HepG2 (cell line): ENCODE measurements around the gene FBXO8. TPM values are rescaled to one million over a fixed set of nuclear protein-coding genes. Genes with fewer than 3 reads are reported as not detected.

Source experiments
- ATAC-seq: fragments of 200-7000 bp; cut with Tn5 transposase; 3 replicates; pipeline ENCODE4 v1.9.1; 2020; ENCODE audit warnings: mild to moderate bottlenecking, moderate library complexity
- BruUV-seq: library from RNA; stranded (reverse); fragments of 400-500 nt; replicated peaks from 2 replicates; lab custom pipeline; 2021; lab: Mats Ljungman, UMichigan
- CTCF ChIA-PET: fragments of 300-600 bp; formaldehyde crosslinking; extraction: SDS; loops from one replicate; lab custom pipeline; 2021; ENCODE audit warnings: low total read pairs, inconsistent platforms, low intra/inter-chr PET ratio; lab: Yijun Ruan, JAX
- POLR2A ChIA-PET: fragments of 350-600 bp; sonication (Branson Sonifier 250); formaldehyde crosslinking; loops from one replicate; lab custom pipeline; 2020; ENCODE audit warnings: antibody characterized with exemption, inconsistent platforms; lab: Yijun Ruan, JAX
- DNase-seq: peaks from one replicate; pipeline ENCODE4 v3.0.0-alpha.2; 2015; ENCODE audit warnings: low spot score
- FAIRE-seq: peaks from 3 replicates; lab custom pipeline; 2011; peaks lifted over from hg19 to GRCh38; lab: Jason Lieb, UNC
- H2AFZ ChIP-seq: one replicate; pipeline ENCODE4 v1.6.1; 2011; ENCODE audit warnings: low read length, inconsistent platforms
- H3K27ac ChIP-seq: fragments of 300-600 bp; 3 replicates; pipeline ENCODE4 v1.8.0; 2011; ENCODE audit warnings: mixed run types, mild to moderate bottlenecking, mixed read lengths, low read length, inconsistent platforms; ENCODE audit not compliant: insufficient read depth; ENCODE audit errors: extremely low read length
- H3K27me3 ChIP-seq, 2 experiments: fragments of 200-600 bp in 1 of 2; 2 replicates in 1 of 2; 3 replicates in 1 of 2; pipeline versions ENCODE4 v1.6.0 to v1.8.0; 2011; ENCODE audit warnings: low read length in 2 of 2, mild to moderate bottlenecking in 2 of 2, moderate library complexity in 2 of 2, inconsistent platforms in 1 of 2; ENCODE audit not compliant: insufficient read depth in 2 of 2, control insufficient read depth in 1 of 2
- H3K36me3 ChIP-seq, 2 experiments: fragments of 200-600 bp in 1 of 2; replicated peaks in 1 of 2; 2 replicates in 1 of 2; 3 replicates in 1 of 2; pipeline versions ENCODE4 v1.5.1 to v1.8.0; 2011; ENCODE audit warnings: low read length in 2 of 2, inconsistent platforms in 1 of 2; ENCODE audit not compliant: insufficient read depth in 2 of 2, control insufficient read depth in 1 of 2
- H3K4me1 ChIP-seq: 2 replicates; pipeline ENCODE4 v1.5.1; 2012; ENCODE audit warnings: low read length, inconsistent platforms; ENCODE audit not compliant: insufficient read depth
- H3K4me2 ChIP-seq: 2 replicates; pipeline ENCODE4 v1.6.0; 2011; ENCODE audit warnings: low read depth, low read length, inconsistent platforms
- H3K4me3 ChIP-seq, 3 experiments: fragments of 200-600 bp in 1 of 3; sonication (generic), shearing (Covaris generic) in 1 of 3; replicated peaks in 1 of 3; 2 replicates each; pipeline ENCODE4 v1.5.1; 2011 to 2016; ENCODE audit warnings: low read length in 3 of 3, inconsistent platforms in 2 of 3, low read depth in 2 of 3, mild to moderate bottlenecking in 2 of 3, control low read depth in 1 of 3, mixed read lengths in 1 of 3; ENCODE audit not compliant: insufficient read depth in 1 of 3
- H3K79me2 ChIP-seq: one replicate; pipeline ENCODE4 v1.6.1; 2011; ENCODE audit warnings: low read length, inconsistent platforms; ENCODE audit not compliant: insufficient read depth
- H3K9ac ChIP-seq: 2 replicates; pipeline ENCODE4 v1.6.0; 2011; ENCODE audit warnings: mild to moderate bottlenecking, low read depth, low read length, inconsistent platforms; ENCODE audit not compliant: insufficient read depth
- H3K9me3 ChIP-seq: 2 replicates; pipeline ENCODE4 v1.5.1; 2012; ENCODE audit warnings: mild to moderate bottlenecking, low read length
- H4K20me1 ChIP-seq: 2 replicates; pipeline ENCODE4 v1.6.0; 2011; ENCODE audit warnings: inconsistent platforms, mild to moderate bottlenecking, low read length, moderate library complexity; ENCODE audit not compliant: insufficient read depth
- FIP1L1 ChIP-seq: fragments of 200-400 bp; formaldehyde crosslinking; IDR thresholded peaks from 2 replicates; pipeline ENCODE4 v1.6.1; 2018; ENCODE audit warnings: low read depth, mild to moderate bottlenecking, low read length, moderate library complexity, borderline replicate concordance; ENCODE audit not compliant: insufficient read depth
- GATAD2A ChIP-seq: IDR thresholded peaks from 2 replicates; pipeline ENCODE4 v1.6.1; 2016
- JUNB ChIP-seq: sonication (generic); formaldehyde crosslinking; IDR thresholded peaks from 2 replicates; pipeline ENCODE4 v1.8.0; 2022; ENCODE audit warnings: missing genetic modification reagents, mild to moderate bottlenecking, borderline replicate concordance
- MAZ ChIP-seq, 2 experiments: sonication (generic) in 1 of 2; formaldehyde crosslinking in 1 of 2; IDR thresholded peaks; 2 replicates each; pipeline versions ENCODE4 v1.5.0 to v1.6.1; 2012 to 2020; ENCODE audit warnings: low read depth in 2 of 2, mild to moderate bottlenecking in 2 of 2, borderline replicate concordance in 1 of 2, improper control_type of control experiment in 1 of 2, low read length in 1 of 2, missing genetic modification reagents in 1 of 2, moderate library complexity in 1 of 2
- PAF1 ChIP-seq: IDR thresholded peaks from 2 replicates; pipeline ENCODE4 v1.6.1; 2016; ENCODE audit warnings: missing genetic modification reagents, missing compliant biosample characterization
- RORA ChIP-seq: sonication (generic); formaldehyde crosslinking; IDR thresholded peaks from 2 replicates; pipeline ENCODE4 v1.5.0; 2020; ENCODE audit warnings: mild to moderate bottlenecking, missing genetic modification reagents, moderate library complexity
- SNAPC2 ChIP-seq: sonication (generic); formaldehyde crosslinking; IDR thresholded peaks from 2 replicates; pipeline ENCODE4 v1.8.1; 2022; ENCODE audit warnings: mild to moderate bottlenecking, missing genetic modification reagents
- TRIM24 ChIP-seq: sonication (generic); formaldehyde crosslinking; IDR thresholded peaks from 2 replicates; pipeline ENCODE4 v1.8.0; 2022; ENCODE audit warnings: mild to moderate bottlenecking, missing genetic modification reagents
- ZC3H13 ChIP-seq: sonication (generic); formaldehyde crosslinking; IDR thresholded peaks from 2 replicates; pipeline ENCODE4 v1.8.1; 2023; ENCODE audit warnings: mild to moderate bottlenecking, missing genetic modification reagents, moderate library complexity
- ZMAT3 ChIP-seq: sonication (generic); formaldehyde crosslinking; conservative IDR thresholded peaks from 2 replicates; pipeline ENCODE4 v1.7.0; 2021; ENCODE audit warnings: missing genetic modification reagents
- ZNF468 ChIP-seq: sonication (generic); formaldehyde crosslinking; IDR thresholded peaks from 2 replicates; pipeline ENCODE4 v1.8.0; 2022; ENCODE audit warnings: mild to moderate bottlenecking, moderate library complexity, missing genetic modification reagents
- ZNF766 ChIP-seq: sonication (generic); formaldehyde crosslinking; IDR thresholded peaks from 2 replicates; pipeline ENCODE4 v1.5.0; 2020; ENCODE audit warnings: missing genetic modification reagents, borderline replicate concordance
- ZNF772 ChIP-seq: sonication (generic); formaldehyde crosslinking; IDR thresholded peaks from 2 replicates; pipeline ENCODE4 v1.5.0; 2020; ENCODE audit warnings: mild to moderate bottlenecking, missing genetic modification reagents
- ZNF883 ChIP-seq: sonication (generic); formaldehyde crosslinking; IDR thresholded peaks from 2 replicates; pipeline ENCODE4 v1.5.1; 2020; ENCODE audit warnings: mild to moderate bottlenecking, missing genetic modification reagents; ENCODE audit errors: not compliant biosample characterization
- WGBS: methylation state at CpG from one replicate; pipeline ENCODE4 v1.1.6; 2017; ENCODE audit warnings: low lambda C conversion rate; 5-methylcytosine and 5-hydroxymethylcytosine counted together
- in situ Hi-C: cut with HindIII; loops from 2 replicates; pipeline ENCODE4 v1.10.0; 2017; ENCODE audit warnings: low pct_unique_long_range_greater_than_20kb; ENCODE audit not compliant: extremely low pct_ligation_motif_present
- intact Hi-C: fragments of 100-400 bp; cut with micrococcal nuclease; formaldehyde crosslinking; loops from one replicate; pipeline ENCODE4 v1.10.0; 2022; ENCODE audit not compliant: unreplicated experiment
- polyA plus RNA-seq, 8 experiments: library from polyadenylated mRNA; depleted of rRNA in 3 of 8; stranded (reverse) in 7 of 8; unstranded in 1 of 8; fragments of >200 nt; fragmentation: Illumina TruSeq in 4 of 8; extraction: Trizol in 4 of 8; gene quantifications; 2 replicates each; pipeline versions ENCODE4 v1.2.1 to v1.2.3, GENCODE V29; 2011 to 2016; ENCODE audit warnings: low read depth in 4 of 8, missing spikeins in 1 of 8, mixed read lengths in 1 of 8; ENCODE audit not compliant: insufficient read depth in 1 of 8
- total RNA-seq, 5 experiments: library from RNA; depleted of rRNA; stranded (reverse); fragments of >200 nt; fragmentation: Illumina TruSeq; extraction: Trizol; gene quantifications; 2 replicates each; pipeline ENCODE4 v1.2.3, GENCODE V29; 2016; ENCODE audit warnings: low read depth in 1 of 5
- TF ChIP-seq, protein P1 (sequence below): sonication (generic); formaldehyde crosslinking; IDR thresholded peaks from 2 replicates; pipeline ENCODE4 v1.4.0; 2020; ENCODE audit warnings: mild to moderate bottlenecking, missing genetic modification reagents
- TF ChIP-seq, protein P2 (sequence below): sonication (generic); formaldehyde crosslinking; IDR thresholded peaks from 2 replicates; pipeline ENCODE4 v1.5.0; 2020; ENCODE audit warnings: mild to moderate bottlenecking, missing genetic modification reagents, moderate library complexity
- TF ChIP-seq, protein P3 (sequence below): sonication (generic); formaldehyde crosslinking; conservative IDR thresholded peaks from 2 replicates; pipeline ENCODE4 v1.8.1; 2023; ENCODE audit warnings: missing genetic modification reagents

Gene FBXO8
- total and polyA plus RNA-seq, 2 of the 13 experiments (the other 11 are each of a cell fraction or from before 2014, with no cell fraction given), result 11.7 to 15.2 TPM

DNA sequence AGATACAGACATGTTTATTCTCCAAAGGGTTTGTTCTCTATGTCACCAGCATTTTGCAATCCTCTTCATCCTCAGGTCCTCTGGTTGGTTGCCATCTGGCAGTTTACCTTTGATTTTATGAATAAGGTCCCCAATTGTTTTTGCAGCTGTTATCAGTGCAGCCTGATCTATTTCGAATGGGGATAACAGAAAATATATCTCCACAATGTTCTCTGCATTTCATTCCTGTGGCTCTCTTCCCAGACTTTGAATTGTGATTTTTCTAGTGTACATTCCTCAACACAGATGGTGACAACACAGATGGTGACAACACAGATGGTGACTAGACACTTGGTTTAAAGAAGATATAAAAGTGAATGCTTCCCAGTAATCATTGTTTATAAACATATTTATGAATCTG is 74.1 kb downstream of the FBXO8 start (continued):
- TF ChIP-seq, protein P1, sequence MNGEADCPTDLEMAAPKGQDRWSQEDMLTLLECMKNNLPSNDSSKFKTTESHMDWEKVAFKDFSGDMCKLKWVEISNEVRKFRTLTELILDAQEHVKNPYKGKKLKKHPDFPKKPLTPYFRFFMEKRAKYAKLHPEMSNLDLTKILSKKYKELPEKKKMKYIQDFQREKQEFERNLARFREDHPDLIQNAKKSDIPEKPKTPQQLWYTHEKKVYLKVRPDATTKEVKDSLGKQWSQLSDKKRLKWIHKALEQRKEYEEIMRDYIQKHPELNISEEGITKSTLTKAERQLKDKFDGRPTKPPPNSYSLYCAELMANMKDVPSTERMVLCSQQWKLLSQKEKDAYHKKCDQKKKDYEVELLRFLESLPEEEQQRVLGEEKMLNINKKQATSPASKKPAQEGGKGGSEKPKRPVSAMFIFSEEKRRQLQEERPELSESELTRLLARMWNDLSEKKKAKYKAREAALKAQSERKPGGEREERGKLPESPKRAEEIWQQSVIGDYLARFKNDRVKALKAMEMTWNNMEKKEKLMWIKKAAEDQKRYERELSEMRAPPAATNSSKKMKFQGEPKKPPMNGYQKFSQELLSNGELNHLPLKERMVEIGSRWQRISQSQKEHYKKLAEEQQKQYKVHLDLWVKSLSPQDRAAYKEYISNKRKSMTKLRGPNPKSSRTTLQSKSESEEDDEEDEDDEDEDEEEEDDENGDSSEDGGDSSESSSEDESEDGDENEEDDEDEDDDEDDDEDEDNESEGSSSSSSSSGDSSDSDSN (CRISPR knock-in tag), result no peak
- TF ChIP-seq MAZ (IDR thresholded peaks at IDR 0.05; ENCODE audit: borderline replicate concordance, low read depth, low read length), result no peak
- no peak for TF ChIP-seq MAZ (CRISPR knock-in tag; IDR thresholded peaks at IDR 0.05; ENCODE audit: low read depth)

DNA sequence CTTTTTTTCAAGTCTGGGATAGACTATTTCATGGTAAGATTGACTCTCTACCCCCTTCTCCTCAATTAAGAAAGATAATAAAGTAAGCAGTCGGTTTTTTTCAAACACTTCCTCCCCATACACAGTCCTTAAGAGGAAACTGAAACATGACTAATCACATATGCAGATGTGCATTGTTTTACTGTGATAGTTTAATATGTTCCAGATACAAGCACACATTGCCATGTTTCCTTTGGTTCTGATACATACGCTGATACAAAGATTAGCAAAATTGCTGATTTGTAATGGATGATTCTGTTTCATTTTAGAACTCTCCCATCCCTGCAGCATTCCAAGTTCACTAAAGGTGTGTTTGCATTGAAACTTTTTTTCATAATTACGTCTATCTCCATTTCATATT is 76.1 kb downstream of the FBXO8 start:
- no peaks in the 10 kb centered on the region for H4K20me1 ChIP-seq
- no peak for DNase-seq
- H3K9ac ChIP-seq, result no peak overlapping the region
- no peak overlapping the region for H3K4me3 ChIP-seq
- ChIA-PET CTCF (no interaction called here), POLR2A (no interaction called here)
- H2AFZ ChIP-seq, result no peak overlapping the region
- ATAC-seq, result no peak
- intact Hi-C loops (no loop called here), in situ Hi-C loops (loop anchor here (25.0 kb wide), 1 partner anchor 430 kb away; no protein-coding TSS in a partner anchor)
- no peak overlapping the region for H3K4me2 ChIP-seq
- FAIRE-seq, result no peak
- WGBS, result 2% methylated on average over 3 of the region's 3 CpGs
- TF ChIP-seq ZNF468 (CRISPR knock-in tag), result no peak
- no peak for TF ChIP-seq GATAD2A
- TF ChIP-seq ZMAT3, result no peak
- TF ChIP-seq ZNF772 (CRISPR knock-in tag), result no peak
- no peak for TF ChIP-seq TRIM24 (CRISPR knock-in tag)
- no peak for TF ChIP-seq ZC3H13
- TF ChIP-seq, protein P2, sequence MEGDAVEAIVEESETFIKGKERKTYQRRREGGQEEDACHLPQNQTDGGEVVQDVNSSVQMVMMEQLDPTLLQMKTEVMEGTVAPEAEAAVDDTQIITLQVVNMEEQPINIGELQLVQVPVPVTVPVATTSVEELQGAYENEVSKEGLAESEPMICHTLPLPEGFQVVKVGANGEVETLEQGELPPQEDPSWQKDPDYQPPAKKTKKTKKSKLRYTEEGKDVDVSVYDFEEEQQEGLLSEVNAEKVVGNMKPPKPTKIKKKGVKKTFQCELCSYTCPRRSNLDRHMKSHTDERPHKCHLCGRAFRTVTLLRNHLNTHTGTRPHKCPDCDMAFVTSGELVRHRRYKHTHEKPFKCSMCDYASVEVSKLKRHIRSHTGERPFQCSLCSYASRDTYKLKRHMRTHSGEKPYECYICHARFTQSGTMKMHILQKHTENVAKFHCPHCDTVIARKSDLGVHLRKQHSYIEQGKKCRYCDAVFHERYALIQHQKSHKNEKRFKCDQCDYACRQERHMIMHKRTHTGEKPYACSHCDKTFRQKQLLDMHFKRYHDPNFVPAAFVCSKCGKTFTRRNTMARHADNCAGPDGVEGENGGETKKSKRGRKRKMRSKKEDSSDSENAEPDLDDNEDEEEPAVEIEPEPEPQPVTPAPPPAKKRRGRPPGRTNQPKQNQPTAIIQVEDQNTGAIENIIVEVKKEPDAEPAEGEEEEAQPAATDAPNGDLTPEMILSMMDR (CRISPR knock-in tag), result no peak
- TF ChIP-seq SNAPC2 (CRISPR knock-in tag), result no peak
- no peak for TF ChIP-seq JUNB (CRISPR knock-in tag)
- TF ChIP-seq ZNF766 (CRISPR knock-in tag), result no peak
- no peak for TF ChIP-seq RORA (CRISPR knock-in tag)
- no peak for TF ChIP-seq PAF1 (CRISPR knock-in tag)
- no peak for TF ChIP-seq ZNF883
- TF ChIP-seq FIP1L1, result no peak
- TF ChIP-seq, protein P3, sequence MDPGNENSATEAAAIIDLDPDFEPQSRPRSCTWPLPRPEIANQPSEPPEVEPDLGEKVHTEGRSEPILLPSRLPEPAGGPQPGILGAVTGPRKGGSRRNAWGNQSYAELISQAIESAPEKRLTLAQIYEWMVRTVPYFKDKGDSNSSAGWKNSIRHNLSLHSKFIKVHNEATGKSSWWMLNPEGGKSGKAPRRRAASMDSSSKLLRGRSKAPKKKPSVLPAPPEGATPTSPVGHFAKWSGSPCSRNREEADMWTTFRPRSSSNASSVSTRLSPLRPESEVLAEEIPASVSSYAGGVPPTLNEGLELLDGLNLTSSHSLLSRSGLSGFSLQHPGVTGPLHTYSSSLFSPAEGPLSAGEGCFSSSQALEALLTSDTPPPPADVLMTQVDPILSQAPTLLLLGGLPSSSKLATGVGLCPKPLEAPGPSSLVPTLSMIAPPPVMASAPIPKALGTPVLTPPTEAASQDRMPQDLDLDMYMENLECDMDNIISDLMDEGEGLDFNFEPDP (CRISPR knock-in tag), result no peak
- no peaks in the 10 kb centered on the region for H3K79me2 ChIP-seq
- no peaks in the 10 kb centered on the region for H3K9me3 ChIP-seq
- H3K4me1 ChIP-seq, result no peaks in the 10 kb centered on the region
- peaks cover 2 to 25% of the 10 kb centered on the region in 2 experiments; a peak in 3 of 5 replicates for H3K27me3 ChIP-seq
- H3K36me3 ChIP-seq, result no peaks in the 10 kb centered on the region
- no TSS peak for BruUV-seq
- no peak overlapping the region for H3K27ac ChIP-seq
